ENCODE data around the gene PRTFDC1. TPM values are rescaled to one million over a fixed set of nuclear protein-coding genes. Genes with fewer than 3 reads are reported as not detected.

Gene PRTFDC1
- total and polyA plus RNA-seq, 2 of the 13 experiments (the other 11 are each of a cell fraction or from before 2014, with no cell fraction given), result not detected

- H3K9ac ChIP-seq (ENCODE audit: insufficient read depth, low read depth, low read length), result no peak overlapping the region
- 48% methylated on average over 6 of the region's 6 CpGs for WGBS (ENCODE audit: low lambda C conversion rate)
- no TSS peak for BruUV-seq (replicated peaks)
- intact Hi-C loops (cut with micrococcal nuclease; ENCODE audit: unreplicated experiment) (no loop called here), in situ Hi-C loops (cut with HindIII; ENCODE audit: extremely low pct_ligation_motif_present, low pct_unique_long_range_greater_than_20kb) (no loop called here)
- H3K27ac ChIP-seq (ENCODE audit: extremely low read length, insufficient read depth, low read length), result no peak overlapping the region
- CTCF ChIA-PET (ENCODE audit: low intra/inter-chr PET ratio, low total read pairs), result no interaction called here
- H3K27me3 ChIP-seq (ENCODE audit: control insufficient read depth in 1 of 2, insufficient read depth in 2 of 2, low read length in 2 of 2), result no peaks in the 10 kb centered on the region; a peak in 1 of 5 replicates
- ATAC-seq, result no peak
- no peaks in the 10 kb centered on the region for H3K9me3 ChIP-seq (ENCODE audit: low read length)
- FAIRE-seq, result no peak
- POLR2A ChIA-PET, result no interaction called here
- TF ChIP-seq BORCS8-MEF2B (CRISPR knock-in tag; IDR thresholded peaks at IDR 0.05) (no peak), ZNF761 (CRISPR knock-in tag; conservative IDR thresholded peaks at IDR 0.05) (no peak), HNRNPL (IDR thresholded peaks at IDR 0.05; ENCODE audit: low read depth, low read length) (no peak), SMYD3 (CRISPR knock-in tag; IDR thresholded peaks at IDR 0.05) (no peak), ZNF451 (CRISPR knock-in tag; IDR thresholded peaks at IDR 0.05) (no peak)
- H3K4me1 ChIP-seq (ENCODE audit: insufficient read depth, low read length), result no peaks in the 10 kb centered on the region
- H3K79me2 ChIP-seq (ENCODE audit: insufficient read depth, low read length), result no peaks in the 10 kb centered on the region
- H3K36me3 ChIP-seq (replicated peaks in 1 of 2; ENCODE audit: control insufficient read depth in 1 of 2, insufficient read depth in 2 of 2, low read length in 2 of 2), result no peaks in the 10 kb centered on the region
- H3K4me3 ChIP-seq (replicated peaks in 1 of 3; ENCODE audit: insufficient read depth in 1 of 3, low read depth in 2 of 3, low read length in 3 of 3), result no peak overlapping the region
- H2AFZ ChIP-seq (ENCODE audit: low read length), result no peak overlapping the region
- no peak for DNase-seq (ENCODE audit: low spot score)
- H4K20me1 ChIP-seq (ENCODE audit: insufficient read depth, low read length), result no peaks in the 10 kb centered on the region
- no peak overlapping the region for H3K4me2 ChIP-seq (ENCODE audit: low read depth, low read length)
Observed at GRCh38 chr10:24800861-24801260, 151.5 kb downstream of the PRTFDC1 start.

Small RNA genes lying within 50 kb of the gene (small RNA-seq; reads per million reads assigned to genes)
- gene AL512598.1 (ENCODE audit: insufficient read depth in 2 of 3, insufficient read length in 3 of 3, low read depth in 2 of 3, low replicate concordance in 1 of 3) (0 reads per million in 3 experiments), gene RN7SKP241 (ENCODE audit: insufficient read depth in 2 of 3, insufficient read length in 3 of 3, low read depth in 2 of 3, low replicate concordance in 1 of 3) (0 reads per million in 3 experiments)

Other genes with a start within 250 kb of the PRTFDC1 start
- gene ARHGAP21, start 228.7 kb downstream of the PRTFDC1 start, total RNA-seq (2016; rRNA removed; fragmentation: Illumina TruSeq; extraction: Trizol), result 26.6 and 28.0 TPM in 2 replicates
- gene ARHGAP21, start 228.7 kb downstream of the PRTFDC1 start, polyA plus RNA-seq (2011; rRNA removed), result 23.9 and 24.9 TPM in 2 replicates
- 0.15 and 0.21 TPM in 2 replicates for gene ENKUR, start 63.6 kb upstream of the PRTFDC1 start, total RNA-seq (2016; rRNA removed; fragmentation: Illumina TruSeq; extraction: Trizol)
- gene ENKUR, start 63.6 kb upstream of the PRTFDC1 start, polyA plus RNA-seq (2011; rRNA removed), result 0.10 and 0.15 TPM in 2 replicates
- 3.8 and 7.3 TPM in 2 replicates for gene THNSL1, start 64.0 kb upstream of the PRTFDC1 start, total RNA-seq (2016; rRNA removed; fragmentation: Illumina TruSeq; extraction: Trizol)
- 1.2 and 1.3 TPM in 2 replicates for gene THNSL1, start 64.0 kb upstream of the PRTFDC1 start, polyA plus RNA-seq (2011; rRNA removed)
- not detected in 2 replicates for gene GPR158, start 222.4 kb upstream of the PRTFDC1 start, total RNA-seq (2016; rRNA removed; fragmentation: Illumina TruSeq; extraction: Trizol)
- not detected in 2 replicates for gene GPR158, start 222.4 kb upstream of the PRTFDC1 start, polyA plus RNA-seq (2011; rRNA removed)